Mesenchymal stem cell (in vitro differentiated cells and primary cell): ENCODE results near the gene CDH4.

Experiments
- DNase-seq: peaks from one replicate; pipeline ENCODE4 v3.0.0-alpha.2; 2013
- H2AFZ ChIP-seq: one replicate; pipeline ENCODE4 v1.6.1; 2013; ENCODE audit warnings: low read depth, mild to moderate bottlenecking, control low read depth, inconsistent platforms, low read length, moderate library complexity
- H2AK5ac ChIP-seq: 2 replicates; pipeline ENCODE4 v1.6.1; 2013; ENCODE audit warnings: low read length, moderate library complexity, mild to moderate bottlenecking, inconsistent platforms; ENCODE audit not compliant: severe bottlenecking
- H2BK120ac ChIP-seq: one replicate; pipeline ENCODE4 v1.6.1; 2013; ENCODE audit warnings: low read depth, mild to moderate bottlenecking, inconsistent platforms, low read length, moderate library complexity
- H2BK12ac ChIP-seq, 2 experiments: one replicate each; pipeline ENCODE4 v1.6.1; 2013; ENCODE audit warnings: inconsistent platforms in 2 of 2, low read length in 2 of 2, mild to moderate bottlenecking in 2 of 2, moderate library complexity in 2 of 2, control low read depth in 1 of 2
- H2BK15ac ChIP-seq: one replicate; pipeline ENCODE4 v1.6.1; 2013; ENCODE audit warnings: mild to moderate bottlenecking, low read depth, inconsistent platforms; ENCODE audit not compliant: poor library complexity, severe bottlenecking
- H2BK5ac ChIP-seq: 2 replicates; pipeline ENCODE4 v1.6.1; 2013; ENCODE audit warnings: low read depth, mild to moderate bottlenecking, low read length, control low read depth, inconsistent platforms; ENCODE audit not compliant: poor library complexity, severe bottlenecking
- H3K14ac ChIP-seq, 2 experiments: one replicate each; pipeline ENCODE4 v1.6.1; 2013; ENCODE audit warnings: inconsistent platforms in 2 of 2, low read length in 2 of 2, control low read depth in 1 of 2, mild to moderate bottlenecking in 1 of 2, moderate library complexity in 1 of 2
- H3K18ac ChIP-seq, 2 experiments: one replicate each; pipeline ENCODE4 v1.6.1; 2013; ENCODE audit warnings: inconsistent platforms in 2 of 2, low read length in 2 of 2, control low read depth in 1 of 2, low read depth in 1 of 2, mild to moderate bottlenecking in 1 of 2
- H3K23ac ChIP-seq, 2 experiments: one replicate each; pipeline ENCODE4 v1.6.1; 2013; ENCODE audit warnings: inconsistent platforms in 2 of 2, low read length in 2 of 2, mild to moderate bottlenecking in 2 of 2, moderate library complexity in 2 of 2, control low read depth in 1 of 2
- H3K27ac ChIP-seq: 2 replicates; pipeline ENCODE4 v1.5.1; 2013; ENCODE audit warnings: mild to moderate bottlenecking, moderate library complexity, low read length, control low read depth, inconsistent platforms; ENCODE audit not compliant: poor library complexity, severe bottlenecking
- H3K27me3 ChIP-seq, 2 experiments: 2 replicates each; pipeline versions ENCODE4 v1.6.1 to v1.7.0; 2013; ENCODE audit warnings: low read length in 2 of 2, mild to moderate bottlenecking in 2 of 2, moderate library complexity in 2 of 2, control low read depth in 1 of 2, inconsistent platforms in 1 of 2; ENCODE audit not compliant: control insufficient read depth in 1 of 2, insufficient read depth in 1 of 2
- H3K36me3 ChIP-seq, 2 experiments: 2 replicates each; pipeline versions ENCODE4 v1.6.1 to v1.7.0; 2013; ENCODE audit warnings: low read length in 2 of 2, control low read depth in 1 of 2, inconsistent platforms in 1 of 2, low read depth in 1 of 2, mild to moderate bottlenecking in 1 of 2; ENCODE audit not compliant: insufficient read depth in 2 of 2, control insufficient read depth in 1 of 2
- H3K4ac ChIP-seq, 2 experiments: one replicate each; pipeline ENCODE4 v1.6.1; 2013; ENCODE audit warnings: inconsistent platforms in 2 of 2, low read length in 2 of 2, mild to moderate bottlenecking in 2 of 2, moderate library complexity in 2 of 2, control low read depth in 1 of 2, low read depth in 1 of 2
- H3K4me1 ChIP-seq: 2 replicates; pipeline ENCODE4 v1.6.1; 2013; ENCODE audit warnings: low read depth, low read length, control low read depth; ENCODE audit not compliant: control insufficient read depth, insufficient read depth
- H3K4me2 ChIP-seq: 2 replicates; pipeline ENCODE4 v1.6.1; 2013; ENCODE audit warnings: low read length, mild to moderate bottlenecking, inconsistent platforms; ENCODE audit not compliant: poor library complexity, severe bottlenecking
- H3K4me3 ChIP-seq, 2 experiments: 2 replicates each; pipeline versions ENCODE4 v1.5.1 to v1.7.0; 2013; ENCODE audit warnings: low read length in 2 of 2, mild to moderate bottlenecking in 2 of 2, control low read depth in 1 of 2, low read depth in 1 of 2; ENCODE audit not compliant: insufficient read depth in 1 of 2
- H3K79me1 ChIP-seq: replicated peaks from 2 replicates; pipeline ENCODE4 v1.6.1; 2013; ENCODE audit warnings: mild to moderate bottlenecking, control low read depth, low read length, inconsistent platforms; ENCODE audit not compliant: poor library complexity, severe bottlenecking
- H3K9ac ChIP-seq: 2 replicates; pipeline ENCODE4 v1.7.0; 2013; ENCODE audit warnings: mild to moderate bottlenecking, low read length, moderate library complexity
- H3K9me3 ChIP-seq: 2 replicates; pipeline ENCODE4 v1.7.0; 2013; ENCODE audit warnings: mild to moderate bottlenecking, low read length; ENCODE audit not compliant: control insufficient read depth
- H4K8ac ChIP-seq: one replicate; pipeline ENCODE4 v1.6.1; 2013; ENCODE audit warnings: inconsistent platforms, mild to moderate bottlenecking, low read length, moderate library complexity
- H4K91ac ChIP-seq: one replicate; pipeline ENCODE4 v1.6.1; 2013; ENCODE audit warnings: mild to moderate bottlenecking, low read length, inconsistent platforms
- WGBS: methylation state at CpG from one replicate; pipeline ENCODE4 v1.1.7; 2013; ENCODE audit warnings: mixed read lengths; 5-methylcytosine and 5-hydroxymethylcytosine counted together

Gene CDH4

GRCh38 chr20:61325718-61326117 is 73.7 kb downstream of the CDH4 start:
- Histone ChIP-seq H3K4me2 (no peak overlapping the region), H2BK15ac (no peak overlapping the region), H2BK5ac (no peak overlapping the region), H3K4me1 (peaks cover under 1% of the 10 kb centered on the region), H4K91ac (no peak overlapping the region), H3K14ac (no peak overlapping the region), H3K27me3 (peaks cover 0 to 4% of the 10 kb centered on the region in 2 experiments), H4K8ac (no peak overlapping the region), H3K27ac (no peak overlapping the region), H2BK120ac (no peak overlapping the region), H3K9ac (no peak overlapping the region), H3K4ac (no peak overlapping the region), H3K79me1 (peaks cover 5% of the 10 kb centered on the region), H3K23ac (no peak overlapping the region), H3K9me3 (no peaks in the 10 kb centered on the region), H2AFZ (no peak overlapping the region), H3K4me3 (no peak overlapping the region), H3K36me3 (no peaks in the 10 kb centered on the region), H3K18ac (no peak overlapping the region), H2AK5ac (no peak overlapping the region), H2BK12ac (no peak overlapping the region)
- no peak for DNase-seq
- WGBS, result 91% methylated on average over 9 of the region's 10 CpGs

- Histone ChIP-seq H3K4me1 (no peaks in the 10 kb centered on the region), H3K4me2 (no peak overlapping the region), H2BK15ac (no peak overlapping the region), H3K9ac (no peak overlapping the region), H2AK5ac (no peak overlapping the region), H2BK120ac (no peak overlapping the region), H3K4me3 (no peak overlapping the region), H4K8ac (no peak overlapping the region), H2BK12ac (no peak overlapping the region), H3K9me3 (no peaks in the 10 kb centered on the region), H4K91ac (no peak overlapping the region), H3K4ac (no peak overlapping the region), H3K36me3 (no peaks in the 10 kb centered on the region), H3K27me3 (peaks cover 0 to 4% of the 10 kb centered on the region in 2 experiments), H3K79me1 (peaks cover 15% of the 10 kb centered on the region), H2BK5ac (no peak overlapping the region), H3K23ac (no peak overlapping the region), H3K18ac (no peak overlapping the region), H2AFZ (no peak overlapping the region), H3K14ac (no peak overlapping the region), H3K27ac (no peak overlapping the region)
- WGBS, result 89% methylated on average over 17 of the region's 17 CpGs
- no peak for DNase-seq
Measured at GRCh38 chr20:61328911-61329558, 77.0 kb downstream of the CDH4 start.

- 83% methylated on average over 13 of the region's 14 CpGs for WGBS
- DNase-seq, result no peak
- no peak overlapping the region for H3K9ac ChIP-seq
Measured at GRCh38 chr20:61330441-61330840, 78.4 kb downstream of the CDH4 start.

GRCh38 chr20:61331543-61331942 is 79.5 kb downstream of the CDH4 start:
- no peak overlapping the region for H2BK5ac ChIP-seq
- H2BK15ac ChIP-seq, result no peak overlapping the region
- no peak overlapping the region for H4K91ac ChIP-seq
- no peak overlapping the region for H2BK120ac ChIP-seq
- no peak overlapping the region for H3K4me3 ChIP-seq
- H2BK12ac ChIP-seq, result no peak overlapping the region
- no peaks in the 10 kb centered on the region for H3K36me3 ChIP-seq
- no peak overlapping the region for H2AK5ac ChIP-seq
- H3K23ac ChIP-seq, result no peak overlapping the region
- no peaks in the 10 kb centered on the region for H3K9me3 ChIP-seq
- no peak overlapping the region for H3K14ac ChIP-seq
- H3K79me1 ChIP-seq, result peaks cover 24% of the 10 kb centered on the region
- H3K9ac ChIP-seq, result no peak overlapping the region
- 87% methylated on average over 11 of the region's 11 CpGs for WGBS
- H3K4me2 ChIP-seq, result no peak overlapping the region
- H3K4me1 ChIP-seq, result no peaks in the 10 kb centered on the region
- no peak overlapping the region for H3K27ac ChIP-seq
- H4K8ac ChIP-seq, result no peak overlapping the region
- H3K27me3 ChIP-seq, result peaks cover 0 to 2% of the 10 kb centered on the region in 2 experiments
- DNase-seq, result no peak
- H3K18ac ChIP-seq, result no peak overlapping the region
- H3K4ac ChIP-seq, result no peak overlapping the region
- H2AFZ ChIP-seq, result no peak overlapping the region

More at GRCh38 chr20:61330441-61330840, 78.4 kb downstream of the CDH4 start:
- Histone ChIP-seq H3K4ac (no peak overlapping the region), H2BK12ac (no peak overlapping the region), H2BK120ac (no peak overlapping the region), H2AK5ac (no peak overlapping the region), H3K4me1 (no peaks in the 10 kb centered on the region), H3K18ac (no peak overlapping the region), H2AFZ (no peak overlapping the region), H3K27me3 (peaks cover 0 to 4% of the 10 kb centered on the region in 2 experiments), H2BK5ac (no peak overlapping the region), H4K91ac (no peak overlapping the region), H3K9me3 (no peaks in the 10 kb centered on the region), H2BK15ac (no peak overlapping the region), H3K36me3 (no peaks in the 10 kb centered on the region), H4K8ac (no peak overlapping the region), H3K4me2 (no peak overlapping the region), H3K27ac (no peak overlapping the region), H3K4me3 (no peak overlapping the region), H3K79me1 (peaks cover 24% of the 10 kb centered on the region), H3K14ac (no peak overlapping the region), H3K23ac (no peak overlapping the region)
